ENCODE measurements around the gene HES2. TPM values are rescaled to one million over a fixed set of nuclear protein-coding genes. Genes with fewer than 3 reads are reported as not detected.
"Not testable (repeated sequence)": the region's sequence is repeated elsewhere in the genome, so short reads cannot be mapped to it uniquely, and the experiment has no call there.

HES2 gene
- total RNA-seq, 1 donor: 0.09 TPM

GRCh38 chr1:6409733-6410132 is 10.0 kb downstream of the HES2 start:
- H3K4me3 ChIP-seq (ENCODE audit: low read depth, low read length): no peak overlapping the region
- no peak for TF ChIP-seq CTCF (IDR thresholded peaks at IDR 0.05; ENCODE audit: insufficient read depth, low read length)
- DNase-seq (ENCODE audit: low read depth): no peak

GRCh38 chr1:6409053-6409452 is 10.7 kb downstream of the HES2 start:
- H3K4me3 ChIP-seq (ENCODE audit: low read depth, low read length): no peak overlapping the region
- DNase-seq (ENCODE audit: low read depth): no peak

GRCh38 chr1:6408023-6408422 is 11.7 kb downstream of the HES2 start:
- DNase-seq (ENCODE audit: low read depth): no peak
- no peak for TF ChIP-seq CTCF (IDR thresholded peaks at IDR 0.05; ENCODE audit: insufficient read depth, low read length)
- no peak overlapping the region for H3K4me3 ChIP-seq (ENCODE audit: low read depth, low read length)

More at GRCh38 chr1:6409053-6409452, 10.7 kb downstream of the HES2 start:
- TF ChIP-seq CTCF (IDR thresholded peaks at IDR 0.05; ENCODE audit: insufficient read depth, low read length): no peak

- no peak for DNase-seq (ENCODE audit: low read depth)
- no peak overlapping the region for H3K4me3 ChIP-seq (ENCODE audit: low read depth, low read length)
- no peak for TF ChIP-seq CTCF (IDR thresholded peaks at IDR 0.05; ENCODE audit: insufficient read depth, low read length)
These were observed 18.0 kb downstream of the HES2 start for GRCh38 chr1:6401673-6402072.

- no peak overlapping the region for H3K4me3 ChIP-seq (ENCODE audit: low read depth, low read length)
- no peak for DNase-seq (ENCODE audit: low read depth)
- TF ChIP-seq CTCF (IDR thresholded peaks at IDR 0.05; ENCODE audit: insufficient read depth, low read length): no peak
These were observed 20.4 kb downstream of the HES2 start for GRCh38 chr1:6399294-6399693.

GRCh38 chr1:6397844-6398441 is 21.8 kb downstream of the HES2 start:
- no peak overlapping the region for H3K4me3 ChIP-seq (ENCODE audit: low read depth, low read length)
- DNase-seq (ENCODE audit: low read depth): no peak
- no peak for TF ChIP-seq CTCF (IDR thresholded peaks at IDR 0.05; ENCODE audit: insufficient read depth, low read length)

GRCh38 chr1:6396998-6397397 is 22.7 kb downstream of the HES2 start:
- H3K4me3 ChIP-seq (ENCODE audit: low read depth, low read length): no peak overlapping the region
- no peak for DNase-seq (ENCODE audit: low read depth)
- no peak for TF ChIP-seq CTCF (IDR thresholded peaks at IDR 0.05; ENCODE audit: insufficient read depth, low read length)

- H3K4me3 ChIP-seq (ENCODE audit: low read depth, low read length); DNase-seq (ENCODE audit: low read depth): not testable (repeated sequence)
These were observed 23.9 kb downstream of the HES2 start for GRCh38 chr1:6395781-6396244.

- not testable (repeated sequence) for H3K4me3 ChIP-seq (ENCODE audit: low read depth, low read length); DNase-seq (ENCODE audit: low read depth)
These were observed 24.6 kb downstream of the HES2 start for GRCh38 chr1:6395130-6395529.

Measured in fibroblast of the aortic adventitia (primary cell).